C4-2B (cell line): ENCODE data around the gene TXNRD1.

Experiments
- CTCF ChIP-seq: fragments of 450-650 bp; conservative IDR thresholded peaks from 2 replicates; pipeline ENCODE4 v1.5.1; 2017; ENCODE audit warnings: mild to moderate bottlenecking
- ZFX ChIP-seq: fragments of 450-650 bp; IDR thresholded peaks from 2 replicates; pipeline ENCODE4 v1.6.1; 2017

GRCh38 chr12:104288635-104289274 is 73.2 kb downstream of the TXNRD1 start:
- TF ChIP-seq CTCF, result no peak
- TF ChIP-seq ZFX, result no peak
